ENCODE results near the gene RANBP3. TPM values are rescaled to one million over a fixed set of nuclear protein-coding genes. Genes with fewer than 3 reads are reported as not detected.

RANBP3 gene
- total RNA-seq, 3 donors from 2014 or later (not counting 1 experiment from before 2014, with no cell fraction given), result 73.9 to 95.2 (median 89.7) TPM

DNA sequence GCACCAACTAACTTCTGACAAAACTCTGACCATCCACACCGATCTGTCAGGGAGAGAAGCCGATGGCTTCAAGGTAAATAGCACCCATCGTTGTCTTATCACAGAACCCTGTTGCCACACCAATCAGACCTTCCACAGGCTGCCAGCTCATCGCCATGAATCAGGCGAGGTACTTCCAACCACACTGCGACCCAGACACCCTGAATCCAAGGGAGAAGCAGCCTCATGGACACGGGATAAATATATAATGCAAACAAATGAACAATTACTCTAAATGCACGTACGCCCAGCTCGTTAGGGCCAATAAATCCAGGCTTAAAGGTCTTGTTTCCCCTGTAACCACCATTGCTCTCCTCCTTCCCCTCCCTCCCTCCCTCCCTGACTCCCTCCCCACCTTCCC, 20.8 kb downstream of the RANBP3 start:
- no peak for ATAC-seq
- TF ChIP-seq, protein P1, sequence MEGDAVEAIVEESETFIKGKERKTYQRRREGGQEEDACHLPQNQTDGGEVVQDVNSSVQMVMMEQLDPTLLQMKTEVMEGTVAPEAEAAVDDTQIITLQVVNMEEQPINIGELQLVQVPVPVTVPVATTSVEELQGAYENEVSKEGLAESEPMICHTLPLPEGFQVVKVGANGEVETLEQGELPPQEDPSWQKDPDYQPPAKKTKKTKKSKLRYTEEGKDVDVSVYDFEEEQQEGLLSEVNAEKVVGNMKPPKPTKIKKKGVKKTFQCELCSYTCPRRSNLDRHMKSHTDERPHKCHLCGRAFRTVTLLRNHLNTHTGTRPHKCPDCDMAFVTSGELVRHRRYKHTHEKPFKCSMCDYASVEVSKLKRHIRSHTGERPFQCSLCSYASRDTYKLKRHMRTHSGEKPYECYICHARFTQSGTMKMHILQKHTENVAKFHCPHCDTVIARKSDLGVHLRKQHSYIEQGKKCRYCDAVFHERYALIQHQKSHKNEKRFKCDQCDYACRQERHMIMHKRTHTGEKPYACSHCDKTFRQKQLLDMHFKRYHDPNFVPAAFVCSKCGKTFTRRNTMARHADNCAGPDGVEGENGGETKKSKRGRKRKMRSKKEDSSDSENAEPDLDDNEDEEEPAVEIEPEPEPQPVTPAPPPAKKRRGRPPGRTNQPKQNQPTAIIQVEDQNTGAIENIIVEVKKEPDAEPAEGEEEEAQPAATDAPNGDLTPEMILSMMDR (IDR thresholded peaks at IDR 0.05), result no peak
- Mint-ChIP-seq H3K4me1 (peaks cover 72 to 82% of the 10 kb centered on the region in 2 donors), H3K4me3 (no peak overlapping the region), H3K27me3 (ENCODE audit: low read depth in 2 of 2) (no peaks in the 10 kb centered on the region), H3K36me3 (no peaks in the 10 kb centered on the region), H3K9me3 (no peaks in the 10 kb centered on the region), H3K27ac (peak overlapping the region in 1 of 2 donors; percentile 94)
- Histone ChIP-seq H3K36me3 (ENCODE audit: control insufficient read depth, insufficient read depth, low read length) (no peaks in the 10 kb centered on the region), H3K27ac (ENCODE audit: low read length) (no peak overlapping the region), H3K9me3 (ENCODE audit: control insufficient read depth, insufficient read depth, low read length) (no peaks in the 10 kb centered on the region), H3K27me3 (ENCODE audit: control insufficient read depth, insufficient read depth, low read length) (no peaks in the 10 kb centered on the region), H3K4me1 (ENCODE audit: control insufficient read depth, insufficient read depth, low read length) (peaks cover 67% of the 10 kb centered on the region), H3K4me3 (ENCODE audit: low read length) (no peak overlapping the region)
- intact Hi-C loops (cut with micrococcal nuclease), result no loop called here
- 90% methylated on average over 10 of the region's 10 CpGs for WGBS (ENCODE audit: insufficient coverage)
- no peak for DNase-seq

DNA sequence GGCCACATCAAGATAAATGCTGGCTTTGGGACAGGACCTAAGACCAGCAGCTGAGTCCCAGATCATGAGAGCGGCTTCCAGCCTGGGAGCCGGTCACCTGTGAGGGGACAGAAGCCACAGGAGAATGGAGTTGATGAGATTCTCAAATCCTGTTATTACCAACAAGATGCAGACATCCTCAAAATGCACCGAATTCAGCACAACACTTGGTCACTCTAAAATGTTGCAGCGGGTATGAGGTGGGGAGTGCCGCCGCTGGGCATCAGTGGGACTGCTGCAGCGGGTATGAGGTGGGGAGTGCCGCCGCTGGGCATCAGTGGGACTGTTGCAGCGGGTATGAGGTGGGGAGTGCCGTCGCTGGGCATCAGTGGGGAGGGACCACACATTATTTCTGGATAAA, 21.2 kb downstream of the RANBP3 start:
- Mint-ChIP-seq H3K4me3 (no peak overlapping the region), H3K4me1 (peaks cover 72 to 82% of the 10 kb centered on the region in 2 donors), H3K36me3 (no peaks in the 10 kb centered on the region), H3K9me3 (no peaks in the 10 kb centered on the region), H3K27me3 (ENCODE audit: low read depth in 2 of 2) (no peaks in the 10 kb centered on the region), H3K27ac (peak overlapping the region; percentile 19 to 56)
- 96% methylated on average over 12 of the region's 12 CpGs for WGBS (ENCODE audit: insufficient coverage)
- no peaks in the 10 kb centered on the region for H3K27me3 ChIP-seq (ENCODE audit: control insufficient read depth, insufficient read depth, low read length)
- no peaks in the 10 kb centered on the region for H3K9me3 ChIP-seq (ENCODE audit: control insufficient read depth, insufficient read depth, low read length)
- no peaks in the 10 kb centered on the region for H3K36me3 ChIP-seq (ENCODE audit: control insufficient read depth, insufficient read depth, low read length)
- TF ChIP-seq, protein P1 (IDR thresholded peaks at IDR 0.05), result no peak
- H3K27ac ChIP-seq (ENCODE audit: low read length), result no peak overlapping the region
- intact Hi-C loops (cut with micrococcal nuclease), result no loop called here
- DNase-seq, result no peak
- ATAC-seq, result no peak
- peaks cover 67% of the 10 kb centered on the region for H3K4me1 ChIP-seq (ENCODE audit: control insufficient read depth, insufficient read depth, low read length)
- H3K4me3 ChIP-seq (ENCODE audit: low read length), result no peak overlapping the region

DNA sequence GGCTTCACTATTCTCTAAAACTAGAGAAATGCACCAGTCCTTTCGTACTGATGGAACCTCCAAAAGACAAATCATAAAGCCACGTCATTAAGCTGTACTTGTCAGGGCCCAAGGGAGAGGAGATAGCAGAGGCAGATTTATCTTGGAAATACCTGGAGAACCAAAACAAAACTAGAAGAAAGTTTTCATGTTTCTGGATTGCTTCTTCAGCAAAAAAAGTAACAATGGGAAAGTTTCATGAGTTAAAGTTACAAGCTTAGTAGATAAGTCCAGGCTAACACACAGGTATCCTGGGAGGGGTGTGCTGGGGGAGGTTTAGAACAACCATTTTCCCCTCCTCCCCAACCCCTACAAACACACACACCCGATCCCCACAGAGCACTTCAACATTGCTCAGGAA, 21.6 kb downstream of the RANBP3 start:
- Mint-ChIP-seq H3K27me3 (ENCODE audit: low read depth in 2 of 2) (no peaks in the 10 kb centered on the region), H3K4me3 (no peak overlapping the region), H3K9me3 (no peaks in the 10 kb centered on the region), H3K27ac (peak overlapping the region; percentile 19 to 56), H3K4me1 (peaks cover 73 to 84% of the 10 kb centered on the region in 2 donors), H3K36me3 (no peaks in the 10 kb centered on the region)
- ATAC-seq (no peak), DNase-seq (no peak)
- Histone ChIP-seq H3K9me3 (ENCODE audit: control insufficient read depth, insufficient read depth, low read length) (no peaks in the 10 kb centered on the region), H3K4me3 (ENCODE audit: low read length) (no peak overlapping the region), H3K4me1 (ENCODE audit: control insufficient read depth, insufficient read depth, low read length) (peaks cover 67% of the 10 kb centered on the region), H3K36me3 (ENCODE audit: control insufficient read depth, insufficient read depth, low read length) (no peaks in the 10 kb centered on the region), H3K27me3 (ENCODE audit: control insufficient read depth, insufficient read depth, low read length) (no peaks in the 10 kb centered on the region), H3K27ac (ENCODE audit: low read length) (no peak overlapping the region)
- TF ChIP-seq, protein P1 (IDR thresholded peaks at IDR 0.05), result no peak
- WGBS (ENCODE audit: insufficient coverage), result 88% methylated on average over 3 of the region's 3 CpGs
- intact Hi-C loops (cut with micrococcal nuclease), result no loop called here

DNA sequence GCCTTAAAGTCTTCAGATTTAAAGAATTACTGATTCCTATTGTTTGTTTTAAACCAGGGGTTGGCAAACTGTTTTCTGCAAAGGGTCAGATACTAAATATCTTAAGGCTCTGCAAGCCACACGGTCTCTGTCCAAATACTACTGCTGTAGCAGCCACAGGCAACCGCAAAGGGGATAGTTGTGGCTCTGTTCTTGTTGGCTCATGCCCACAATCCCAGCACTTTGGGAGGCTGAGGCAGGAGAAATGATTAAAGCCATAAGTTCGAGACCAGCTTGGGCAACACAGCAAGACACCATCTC, 22.4 kb downstream of the RANBP3 start:
- no peak overlapping the region for H3K4me3 ChIP-seq (ENCODE audit: low read length)
- ATAC-seq (no peak), DNase-seq (no peak)
- H3K9me3 ChIP-seq (ENCODE audit: control insufficient read depth, insufficient read depth, low read length), result no peaks in the 10 kb centered on the region
- 83% methylated on average over 2 of the region's 3 CpGs for WGBS (ENCODE audit: insufficient coverage)
- Mint-ChIP-seq H3K27me3 (ENCODE audit: low read depth in 2 of 2) (no peaks in the 10 kb centered on the region), H3K9me3 (no peaks in the 10 kb centered on the region), H3K4me1 (peaks cover 73 to 85% of the 10 kb centered on the region in 2 donors), H3K36me3 (no peaks in the 10 kb centered on the region), H3K27ac (peak overlapping the region in 1 of 2 donors; percentile 56), H3K4me3 (no peak overlapping the region)
- TF ChIP-seq, protein P1 (IDR thresholded peaks at IDR 0.05), result no peak
- no peak overlapping the region for H3K27ac ChIP-seq (ENCODE audit: low read length)
- intact Hi-C loops (cut with micrococcal nuclease), result no loop called here
- peaks cover 62% of the 10 kb centered on the region for H3K4me1 ChIP-seq (ENCODE audit: control insufficient read depth, insufficient read depth, low read length)
- H3K27me3 ChIP-seq (ENCODE audit: control insufficient read depth, insufficient read depth, low read length), result no peaks in the 10 kb centered on the region
- no peaks in the 10 kb centered on the region for H3K36me3 ChIP-seq (ENCODE audit: control insufficient read depth, insufficient read depth, low read length)

Measured in natural killer cell (primary cell).